C4-2B (cell line): ENCODE data around the gene TMEM175.

ENCODE experiments used
- H3K27ac ChIP-seq: fragments of 450-650 bp; 2 replicates; pipeline ENCODE4 v1.5.1; 2017
- ZFX ChIP-seq: fragments of 450-650 bp; IDR thresholded peaks from 2 replicates; pipeline ENCODE4 v1.6.1; 2017
- TF ChIP-seq, protein P1 (sequence below): fragments of 450-650 bp; conservative IDR thresholded peaks from 2 replicates; pipeline ENCODE4 v1.5.1; 2017; ENCODE audit warnings: mild to moderate bottlenecking

TMEM175 gene, protein sequence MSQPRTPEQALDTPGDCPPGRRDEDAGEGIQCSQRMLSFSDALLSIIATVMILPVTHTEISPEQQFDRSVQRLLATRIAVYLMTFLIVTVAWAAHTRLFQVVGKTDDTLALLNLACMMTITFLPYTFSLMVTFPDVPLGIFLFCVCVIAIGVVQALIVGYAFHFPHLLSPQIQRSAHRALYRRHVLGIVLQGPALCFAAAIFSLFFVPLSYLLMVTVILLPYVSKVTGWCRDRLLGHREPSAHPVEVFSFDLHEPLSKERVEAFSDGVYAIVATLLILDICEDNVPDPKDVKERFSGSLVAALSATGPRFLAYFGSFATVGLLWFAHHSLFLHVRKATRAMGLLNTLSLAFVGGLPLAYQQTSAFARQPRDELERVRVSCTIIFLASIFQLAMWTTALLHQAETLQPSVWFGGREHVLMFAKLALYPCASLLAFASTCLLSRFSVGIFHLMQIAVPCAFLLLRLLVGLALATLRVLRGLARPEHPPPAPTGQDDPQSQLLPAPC

DNA sequence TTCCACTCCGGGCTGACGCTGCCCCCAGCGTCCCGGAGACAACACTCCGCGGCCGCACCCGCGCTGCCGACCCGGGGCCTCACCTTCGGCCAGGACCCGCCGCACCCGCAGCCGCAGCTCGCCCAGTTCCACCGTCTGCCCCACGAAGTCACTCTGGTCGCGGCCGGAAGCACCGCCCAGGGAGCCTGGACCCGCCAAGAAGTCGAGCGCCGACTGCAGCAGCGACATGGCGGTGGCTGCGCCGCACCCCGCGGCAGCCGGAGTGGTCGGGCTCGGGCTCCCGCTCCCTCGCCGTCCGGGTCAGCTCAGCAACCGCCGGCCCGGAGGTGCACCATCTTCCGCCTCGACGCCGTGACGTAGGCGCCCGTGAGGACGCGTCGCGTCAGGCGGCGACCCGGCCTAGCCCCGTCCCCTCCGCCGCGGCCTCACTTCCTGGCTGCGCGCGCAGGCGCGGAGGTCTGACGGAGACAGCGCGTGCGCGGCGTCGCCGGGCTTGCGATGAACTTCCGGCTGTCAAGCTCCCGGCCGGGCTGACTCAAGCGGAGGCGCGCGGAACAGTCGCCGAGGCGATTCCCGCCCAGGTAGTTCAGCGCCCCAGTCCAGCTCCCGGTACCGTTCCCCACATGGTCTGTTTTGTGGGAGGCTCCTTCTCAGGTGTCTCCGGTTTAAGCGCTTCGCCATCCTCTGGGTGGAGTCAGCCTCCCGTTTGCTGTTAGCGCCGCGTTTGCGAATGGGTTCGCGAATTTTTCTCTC is at the start of gene TMEM175, which contains the start of gene GAK:
TSS of gene TMEM175 (plus strand) at position 501 of the 753 bp plus-strand sequence. CDS start 15,280 bp downstream, outside the sequence.
TSS of gene GAK (minus strand) at position 357 of the 753 bp plus-strand sequence. CDS start at position 228, 129 bp downstream.
- TF ChIP-seq, protein P1, sequence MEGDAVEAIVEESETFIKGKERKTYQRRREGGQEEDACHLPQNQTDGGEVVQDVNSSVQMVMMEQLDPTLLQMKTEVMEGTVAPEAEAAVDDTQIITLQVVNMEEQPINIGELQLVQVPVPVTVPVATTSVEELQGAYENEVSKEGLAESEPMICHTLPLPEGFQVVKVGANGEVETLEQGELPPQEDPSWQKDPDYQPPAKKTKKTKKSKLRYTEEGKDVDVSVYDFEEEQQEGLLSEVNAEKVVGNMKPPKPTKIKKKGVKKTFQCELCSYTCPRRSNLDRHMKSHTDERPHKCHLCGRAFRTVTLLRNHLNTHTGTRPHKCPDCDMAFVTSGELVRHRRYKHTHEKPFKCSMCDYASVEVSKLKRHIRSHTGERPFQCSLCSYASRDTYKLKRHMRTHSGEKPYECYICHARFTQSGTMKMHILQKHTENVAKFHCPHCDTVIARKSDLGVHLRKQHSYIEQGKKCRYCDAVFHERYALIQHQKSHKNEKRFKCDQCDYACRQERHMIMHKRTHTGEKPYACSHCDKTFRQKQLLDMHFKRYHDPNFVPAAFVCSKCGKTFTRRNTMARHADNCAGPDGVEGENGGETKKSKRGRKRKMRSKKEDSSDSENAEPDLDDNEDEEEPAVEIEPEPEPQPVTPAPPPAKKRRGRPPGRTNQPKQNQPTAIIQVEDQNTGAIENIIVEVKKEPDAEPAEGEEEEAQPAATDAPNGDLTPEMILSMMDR, result no peak
- TF ChIP-seq ZFX, result peak; percentile 43; the same call in 1 of the 2 replicates
- H3K27ac ChIP-seq, result peak within 1 kb of the TSS; percentile 89

DNA sequence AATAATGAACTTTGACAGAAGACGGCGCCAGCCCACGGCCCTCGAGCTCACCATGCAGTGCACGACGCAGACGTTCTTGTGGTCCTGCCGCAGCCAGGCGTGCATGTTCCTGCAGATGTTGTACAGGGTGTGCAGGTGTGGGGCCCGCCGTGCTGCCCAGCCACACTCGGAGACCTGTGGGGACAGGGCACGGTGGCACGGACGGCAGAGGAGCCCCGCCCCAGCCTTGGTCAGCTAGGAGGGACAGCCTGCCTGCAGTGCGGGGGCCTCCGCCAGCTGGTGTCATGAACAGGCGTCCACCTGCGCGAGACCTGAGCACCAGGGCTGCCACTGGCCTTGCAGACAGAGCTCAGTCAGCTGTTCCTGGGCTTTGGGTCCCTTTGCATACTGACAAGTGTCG is 49.6 kb upstream of the TMEM175 start:
- TF ChIP-seq, protein P1, result no peak
- no peak for TF ChIP-seq ZFX
- no peak overlapping the region for H3K27ac ChIP-seq

DNA sequence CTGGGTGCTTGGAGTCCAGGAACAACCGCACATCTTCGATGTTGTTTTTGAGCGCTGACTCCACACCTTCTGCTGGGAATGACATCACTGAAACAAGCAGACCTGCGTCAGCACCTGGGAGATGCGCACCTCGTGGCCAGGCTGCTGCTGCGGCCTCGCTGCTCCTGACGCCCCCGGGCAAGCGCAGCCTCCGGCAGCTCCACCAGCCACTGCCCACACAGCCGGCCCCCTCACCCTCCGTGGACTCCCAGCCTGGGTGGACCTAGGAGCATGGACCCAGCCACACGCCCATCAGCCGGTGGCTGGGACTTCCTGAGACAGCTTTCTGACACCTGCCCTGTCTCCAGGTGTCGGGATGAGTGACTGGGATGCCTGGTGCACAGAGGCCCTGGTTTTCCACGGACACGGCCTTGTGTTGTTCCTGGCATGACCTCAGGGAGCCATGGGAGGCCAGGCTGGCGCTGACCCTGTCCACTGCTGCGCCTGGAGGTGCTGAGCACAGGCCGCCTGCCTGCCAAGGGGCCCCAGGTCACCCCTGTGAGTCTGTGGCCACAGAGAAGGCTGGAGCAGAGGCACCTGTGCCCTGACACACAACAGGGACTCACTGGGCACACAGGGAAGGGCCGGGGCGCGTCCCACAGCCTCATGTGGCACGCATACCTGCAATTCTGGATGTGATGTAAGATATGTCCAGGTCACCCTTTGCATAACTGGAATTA is 48.7 kb upstream of the TMEM175 start:
- H3K27ac ChIP-seq, result no peak overlapping the region
- no peak for TF ChIP-seq ZFX
- TF ChIP-seq, protein P1, result no peak

DNA sequence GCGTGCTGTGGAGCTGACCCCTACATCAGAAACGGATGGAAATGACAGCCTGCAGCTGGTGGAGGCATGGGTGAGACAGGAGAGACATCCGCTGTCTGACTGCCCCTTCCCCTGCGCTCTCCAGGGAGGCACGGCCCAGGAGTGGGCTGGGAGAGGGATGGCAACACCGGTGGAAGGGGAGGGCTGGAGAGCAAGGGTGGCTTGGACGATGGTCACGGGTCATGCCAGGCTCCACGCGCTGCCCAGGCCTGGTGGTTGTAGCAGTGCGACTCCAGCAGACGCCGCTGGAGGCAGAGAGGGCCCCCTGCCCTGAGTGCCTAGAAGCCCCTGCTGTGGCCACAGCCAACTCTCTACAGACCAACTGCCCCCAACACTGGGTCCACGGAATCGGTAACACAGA is 48.0 kb upstream of the TMEM175 start:
- TF ChIP-seq ZFX, result no peak
- TF ChIP-seq, protein P1, result no peak
- H3K27ac ChIP-seq, result no peak overlapping the region

DNA sequence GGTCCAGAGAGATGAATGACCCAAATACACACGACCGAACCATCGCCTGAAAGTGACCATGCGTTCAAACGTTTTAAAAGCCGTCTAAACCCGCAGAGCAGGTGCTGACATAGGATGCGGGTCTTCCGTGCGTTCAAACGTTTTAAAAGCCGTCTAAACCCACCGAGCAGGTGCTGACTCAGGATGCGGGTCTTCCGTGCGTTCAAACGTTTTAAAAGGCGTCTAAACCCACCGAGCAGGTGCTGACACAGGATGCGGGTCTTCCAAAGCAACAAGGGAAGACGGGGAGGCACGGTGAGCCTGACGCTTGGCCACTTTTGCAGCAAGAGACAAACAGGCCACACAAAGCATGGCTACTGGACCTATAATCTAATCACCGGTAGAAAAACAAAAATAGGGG is 47.4 kb upstream of the TMEM175 start:
- no peak for TF ChIP-seq ZFX
- no peak overlapping the region for H3K27ac ChIP-seq

DNA sequence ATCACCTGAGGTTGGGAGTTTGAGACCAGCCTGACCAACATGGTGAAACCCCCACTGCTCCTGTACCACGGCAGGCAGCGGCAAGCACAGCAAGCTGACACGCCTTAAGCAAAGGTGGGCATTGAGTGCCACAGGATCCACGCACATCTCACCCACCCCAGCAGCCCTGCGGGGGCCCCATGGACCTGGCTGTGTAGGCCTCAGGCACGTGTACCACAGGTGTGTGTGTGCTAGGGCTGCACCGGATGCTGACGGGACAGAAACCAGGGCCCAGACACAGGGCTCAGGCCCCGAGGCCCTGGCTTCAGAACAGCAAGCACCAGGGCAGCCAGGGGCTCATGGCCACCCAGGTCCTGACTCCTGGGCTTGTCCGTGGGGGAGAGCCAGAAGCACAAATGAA is 46.9 kb upstream of the TMEM175 start:
- H3K27ac ChIP-seq, result no peak overlapping the region
- TF ChIP-seq, protein P1, result no peak
- TF ChIP-seq ZFX, result no peak

DNA sequence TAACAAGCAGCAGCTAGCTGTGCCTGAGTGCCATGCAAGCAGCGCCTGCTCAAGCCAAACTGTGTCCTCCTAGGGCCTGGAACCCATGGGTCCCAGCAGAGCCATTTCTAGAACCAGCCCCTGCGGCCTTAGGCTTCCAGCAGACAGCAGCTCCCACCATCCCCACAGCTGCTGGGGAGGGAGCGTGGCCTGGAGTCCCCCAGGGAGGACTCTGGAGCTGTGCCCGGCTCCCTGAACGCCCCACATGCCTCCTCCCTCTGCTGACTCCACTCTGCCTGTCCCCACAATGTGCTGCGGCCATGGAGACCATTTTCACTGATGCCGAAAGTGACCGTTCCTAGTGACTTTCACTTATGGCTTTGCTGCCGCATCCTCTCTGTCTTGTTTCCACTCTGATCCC is 46.0 kb upstream of the TMEM175 start:
- H3K27ac ChIP-seq, result no peak overlapping the region
- TF ChIP-seq, protein P1, result no peak
- no peak for TF ChIP-seq ZFX
